Measurements from ENCODE around the gene KLK13. TPM values are rescaled to one million over a fixed set of nuclear protein-coding genes. Genes with fewer than 3 reads are reported as not detected.

Gene KLK13
- total and polyA plus RNA-seq, 2 donors from 2014 or later = not detected

- Histone ChIP-seq H3K36me3 (ENCODE audit: control insufficient read depth in 2 of 3, insufficient read depth in 3 of 3, low read length in 3 of 3) (no peaks in the 10 kb centered on the region), H3K9ac (ENCODE audit: low read length in 3 of 3) (no peak overlapping the region), H3K27me3 (ENCODE audit: control insufficient read depth, insufficient read depth, low read length) (no peaks in the 10 kb centered on the region), H3K27ac (ENCODE audit: low read depth in 2 of 2, low read length in 2 of 2) (no peak overlapping the region), H3K4me1 (ENCODE audit: control insufficient read depth in 2 of 3, insufficient read depth in 2 of 3, low read depth in 1 of 3, low read length in 3 of 3) (no peaks in the 10 kb centered on the region), H3K4me3 (ENCODE audit: low read length in 3 of 3) (no peak overlapping the region), H3K9me3 (ENCODE audit: control insufficient read depth in 2 of 3, insufficient read depth in 1 of 3, low read length in 3 of 3) (peaks cover 0 to 6% (median 6%) of the 10 kb centered on the region in 3 donors)
- intact Hi-C loops (cut with DNase I) = no loop called here
- TF ChIP-seq, protein P1, sequence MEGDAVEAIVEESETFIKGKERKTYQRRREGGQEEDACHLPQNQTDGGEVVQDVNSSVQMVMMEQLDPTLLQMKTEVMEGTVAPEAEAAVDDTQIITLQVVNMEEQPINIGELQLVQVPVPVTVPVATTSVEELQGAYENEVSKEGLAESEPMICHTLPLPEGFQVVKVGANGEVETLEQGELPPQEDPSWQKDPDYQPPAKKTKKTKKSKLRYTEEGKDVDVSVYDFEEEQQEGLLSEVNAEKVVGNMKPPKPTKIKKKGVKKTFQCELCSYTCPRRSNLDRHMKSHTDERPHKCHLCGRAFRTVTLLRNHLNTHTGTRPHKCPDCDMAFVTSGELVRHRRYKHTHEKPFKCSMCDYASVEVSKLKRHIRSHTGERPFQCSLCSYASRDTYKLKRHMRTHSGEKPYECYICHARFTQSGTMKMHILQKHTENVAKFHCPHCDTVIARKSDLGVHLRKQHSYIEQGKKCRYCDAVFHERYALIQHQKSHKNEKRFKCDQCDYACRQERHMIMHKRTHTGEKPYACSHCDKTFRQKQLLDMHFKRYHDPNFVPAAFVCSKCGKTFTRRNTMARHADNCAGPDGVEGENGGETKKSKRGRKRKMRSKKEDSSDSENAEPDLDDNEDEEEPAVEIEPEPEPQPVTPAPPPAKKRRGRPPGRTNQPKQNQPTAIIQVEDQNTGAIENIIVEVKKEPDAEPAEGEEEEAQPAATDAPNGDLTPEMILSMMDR (IDR thresholded peaks at IDR 0.05; ENCODE audit: borderline replicate concordance, extremely low read depth, insufficient read depth) = no peak
- peak in 3 of 5 donors; percentile 24 to 51 (median 29) for DNase-seq
- FAIRE-seq = no peak
Measured at GRCh38 chr19:51076631-51077213, 11.8 kb upstream of the KLK13 start.

GRCh38 chr19:51075998-51076397 is 11.1 kb upstream of the KLK13 start:
- peaks cover 0 to 6% (median 6%) of the 10 kb centered on the region in 3 donors for H3K9me3 ChIP-seq (ENCODE audit: control insufficient read depth in 2 of 3, insufficient read depth in 1 of 3, low read length in 3 of 3)
- intact Hi-C loops (cut with DNase I) = no loop called here
- no peak overlapping the region for H3K27ac ChIP-seq (ENCODE audit: low read depth in 2 of 2, low read length in 2 of 2)
- no peaks in the 10 kb centered on the region for H3K27me3 ChIP-seq (ENCODE audit: control insufficient read depth, insufficient read depth, low read length)
- FAIRE-seq = no peak
- no peak for DNase-seq
- TF ChIP-seq, protein P1 (IDR thresholded peaks at IDR 0.05; ENCODE audit: borderline replicate concordance, extremely low read depth, insufficient read depth) = no peak
- no peaks in the 10 kb centered on the region for H3K4me1 ChIP-seq (ENCODE audit: control insufficient read depth in 2 of 3, insufficient read depth in 2 of 3, low read depth in 1 of 3, low read length in 3 of 3)
- H3K4me3 ChIP-seq (ENCODE audit: low read length in 3 of 3) = no peak overlapping the region
- H3K36me3 ChIP-seq (ENCODE audit: control insufficient read depth in 2 of 3, insufficient read depth in 3 of 3, low read length in 3 of 3) = no peaks in the 10 kb centered on the region
- H3K9ac ChIP-seq (ENCODE audit: low read length in 3 of 3) = no peak overlapping the region

- DNase-seq = no peak
- Histone ChIP-seq H3K9ac (ENCODE audit: low read length in 3 of 3) (no peak overlapping the region), H3K27me3 (ENCODE audit: control insufficient read depth, insufficient read depth, low read length) (no peaks in the 10 kb centered on the region), H3K36me3 (ENCODE audit: control insufficient read depth in 2 of 3, insufficient read depth in 3 of 3, low read length in 3 of 3) (no peaks in the 10 kb centered on the region), H3K4me3 (ENCODE audit: low read length in 3 of 3) (no peak overlapping the region), H3K9me3 (ENCODE audit: control insufficient read depth in 2 of 3, insufficient read depth in 1 of 3, low read length in 3 of 3) (peaks cover 0 to 6% (median 6%) of the 10 kb centered on the region in 3 donors), H3K27ac (ENCODE audit: low read depth in 2 of 2, low read length in 2 of 2) (no peak overlapping the region), H3K4me1 (ENCODE audit: control insufficient read depth in 2 of 3, insufficient read depth in 2 of 3, low read depth in 1 of 3, low read length in 3 of 3) (no peaks in the 10 kb centered on the region)
- intact Hi-C loops (cut with DNase I) = no loop called here
- TF ChIP-seq, protein P1 (IDR thresholded peaks at IDR 0.05; ENCODE audit: borderline replicate concordance, extremely low read depth, insufficient read depth) = no peak
- no peak for FAIRE-seq
Measured at GRCh38 chr19:51071095-51071405, 6.2 kb upstream of the KLK13 start.

All from kidney (tissue), 14 donors.